Activated CD8-positive, alpha-beta memory T cell treated with anti-CD3 and anti-CD28 coated beads for 4 hours (primary cell): ENCODE measurements around the gene SPRR1A.

Source experiments
- DNase-seq, 2 donors: peaks; one replicate each; pipeline ENCODE4 v3.0.0-alpha.2; 2020; ENCODE audit warnings: low read depth in 2 of 2

Gene SPRR1A

DNA sequence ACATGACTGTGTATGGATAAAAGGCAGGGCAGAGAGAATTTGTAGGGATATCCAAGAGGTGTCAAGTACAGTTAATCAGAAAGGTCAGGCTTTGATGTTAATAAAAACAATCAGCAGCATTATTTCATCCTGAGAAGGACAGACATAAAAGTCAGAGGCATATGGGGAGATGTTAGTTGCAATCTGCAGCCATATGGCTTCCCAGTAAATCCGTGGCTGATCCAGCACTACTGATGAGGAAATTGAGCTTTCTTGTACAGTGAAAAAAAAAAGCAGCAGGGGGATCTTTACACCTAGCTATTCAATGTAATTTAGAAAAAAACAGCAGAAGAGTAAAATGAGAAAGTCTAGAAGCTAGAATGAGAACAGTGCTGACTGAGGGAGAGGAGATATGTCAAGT is 44.9 kb downstream of the SPRR1A start:
- no peak for DNase-seq

DNA sequence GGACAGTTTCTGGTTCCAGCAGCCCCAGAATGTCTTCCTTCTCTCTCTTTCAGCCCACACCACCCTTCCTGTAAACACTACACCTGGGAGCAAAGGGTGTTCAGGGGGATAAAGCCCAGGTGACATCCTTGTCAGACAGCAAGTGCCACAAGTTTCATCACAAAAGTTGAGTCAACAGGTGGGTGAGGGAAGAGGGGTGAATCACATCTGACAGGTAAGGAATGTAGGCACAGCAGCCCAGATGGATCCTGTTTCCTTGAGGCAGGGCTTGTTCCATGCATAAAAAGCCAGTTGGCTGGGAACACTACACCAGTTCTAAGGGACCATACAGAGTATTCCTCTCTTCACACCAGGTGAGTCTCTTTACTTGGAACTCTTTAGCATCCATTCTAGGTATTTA is 47.0 kb downstream of the SPRR1A start, which contains the start of gene SPRR1B:
SPRR1B (plus strand) TSS at position 309 of the 400 bp plus-strand sequence. CDS start 1,143 bp downstream, outside the sequence.
- no peak for DNase-seq

DNA sequence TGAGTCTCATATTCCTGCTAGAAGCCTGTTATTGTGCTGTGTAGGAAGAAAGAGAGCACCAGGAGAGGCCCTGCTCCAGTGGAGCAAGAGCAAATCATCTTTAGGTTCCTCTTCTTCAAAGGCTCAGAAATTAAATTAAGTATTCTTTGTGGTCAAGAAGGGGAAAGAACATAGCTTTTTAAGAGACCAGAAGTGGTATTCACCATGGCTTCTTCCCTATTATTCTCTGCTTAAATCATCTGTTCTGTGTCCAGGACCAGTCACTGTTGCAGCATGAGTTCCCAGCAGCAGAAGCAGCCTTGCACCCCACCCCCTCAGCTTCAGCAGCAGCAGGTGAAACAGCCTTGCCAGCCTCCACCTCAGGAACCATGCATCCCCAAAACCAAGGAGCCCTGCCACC is 48.2 kb downstream of the SPRR1A start:
- no peak for DNase-seq

DNA sequence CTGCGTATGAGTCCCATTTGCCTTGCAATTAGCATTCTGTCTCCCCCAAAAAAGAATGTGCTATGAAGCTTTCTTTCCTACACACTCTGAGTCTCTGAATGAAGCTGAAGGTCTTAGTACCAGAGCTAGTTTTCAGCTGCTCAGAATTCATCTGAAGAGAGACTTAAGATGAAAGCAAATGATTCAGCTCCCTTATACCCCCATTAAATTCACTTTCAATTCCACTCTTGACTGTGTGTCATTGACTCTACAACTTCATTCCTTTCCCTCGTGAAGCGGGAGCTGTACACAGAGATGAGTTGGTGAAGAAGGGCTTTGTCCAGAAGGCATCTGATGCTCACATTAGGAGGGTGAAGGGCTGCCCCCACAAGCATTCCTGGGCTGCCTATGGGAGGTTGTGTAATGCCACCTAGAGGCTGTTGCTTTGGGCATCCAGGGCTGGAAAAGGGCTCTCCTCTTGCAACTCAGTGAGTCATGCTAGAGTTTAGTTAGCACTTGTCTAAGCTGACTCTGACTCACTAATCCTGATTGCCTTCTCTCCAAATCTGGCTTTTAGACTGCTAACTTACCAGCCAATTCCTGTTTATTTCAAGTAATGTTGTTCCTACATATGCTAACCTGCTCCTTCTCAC is 48.9 kb downstream of the SPRR1A start:
- no peak for DNase-seq

DNA sequence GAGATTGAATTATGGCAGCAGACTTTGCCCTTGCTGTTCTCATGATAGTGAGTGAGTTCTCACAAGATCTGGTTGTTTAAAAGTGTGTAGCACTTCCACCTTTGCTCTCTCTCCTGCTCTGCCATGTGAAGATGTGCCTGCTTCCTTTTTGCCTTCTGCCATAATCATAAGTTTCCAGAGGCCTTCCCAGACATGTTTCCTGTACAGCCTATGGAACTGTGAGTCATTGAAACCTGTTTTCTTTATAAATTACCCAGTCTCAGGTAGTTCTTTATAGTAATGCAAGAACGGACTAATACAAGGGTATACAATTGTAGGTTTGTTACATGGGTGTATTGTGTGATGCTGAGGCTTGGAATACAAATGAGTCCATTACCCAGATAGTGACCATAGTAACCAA is 51.3 kb downstream of the SPRR1A start:
- no peak for DNase-seq
